Panc1 (cell line): ENCODE measurements around the gene UNC13A.

ENCODE experiments used
- CTCF ChIP-seq: fragments of 450-650 bp; IDR thresholded peaks from 2 replicates; pipeline ENCODE4 v1.5.1; 2017; ENCODE audit warnings: mild to moderate bottlenecking
- POLR2AphosphoS5 ChIP-seq: IDR thresholded peaks from 2 replicates; pipeline ENCODE4 v1.6.1; 2012; ENCODE audit warnings: mild to moderate bottlenecking, low read depth, low read length, moderate library complexity
- REST ChIP-seq, 2 experiments: IDR thresholded peaks; 2 replicates each; pipeline ENCODE4 v1.6.1; 2011 to 2012; ENCODE audit warnings: low read depth in 2 of 2, control low read depth in 1 of 2, low read length in 1 of 2, mild to moderate bottlenecking in 1 of 2, moderate library complexity in 1 of 2; ENCODE audit not compliant: insufficient read depth in 1 of 2

- no peak for TF ChIP-seq CTCF
- TF ChIP-seq REST (IDR thresholded peaks at IDR 0.05; ENCODE audit: insufficient read depth in 1 of 2, low read depth in 2 of 2, low read length in 1 of 2) = no peak
- no peak for TF ChIP-seq POLR2AphosphoS5
These were observed 28.3 kb upstream of the UNC13A start for GRCh38 chr19:17716309-17716929.
